ENCODE data around the gene EEA1.

Gene EEA1

GRCh38 chr12:92898755-92899154 lies 30.3 kb downstream of the EEA1 start:
- no peak for ATAC-seq (ENCODE audit: low read depth)
- Mint-ChIP-seq H3K27ac (peak overlapping the region; percentile 6), H3K4me3 (no peak overlapping the region)

GRCh38 chr12:92897844-92898243 lies 31.3 kb downstream of the EEA1 start:
- Mint-ChIP-seq H3K27ac (no peak overlapping the region), H3K9me3 (no peaks in the 10 kb centered on the region), H3K27me3 (no peaks in the 10 kb centered on the region), H3K4me1 (peaks cover 17% of the 10 kb centered on the region), H3K36me3 (peaks cover 12% of the 10 kb centered on the region), H3K4me3 (no peak overlapping the region)
- ATAC-seq (ENCODE audit: low read depth) (no peak), DNase-seq (ENCODE audit: low spot score in 2 of 2) (no peak)

More at GRCh38 chr12:92898755-92899154, 30.3 kb downstream of the EEA1 start:
- DNase-seq (ENCODE audit: low spot score in 2 of 2) = no peak
- Mint-ChIP-seq H3K4me1 (peaks cover 13% of the 10 kb centered on the region), H3K9me3 (no peaks in the 10 kb centered on the region), H3K36me3 (peaks cover 11% of the 10 kb centered on the region), H3K27me3 (no peaks in the 10 kb centered on the region)

- H3K4me1 Mint-ChIP-seq = peaks cover 5% of the 10 kb centered on the region
- H3K27ac Mint-ChIP-seq = peak overlapping the region; percentile 3
- ATAC-seq (ENCODE audit: low read depth) (no peak), DNase-seq (ENCODE audit: low spot score in 2 of 2) (no peak)
- no peaks in the 10 kb centered on the region for H3K27me3 Mint-ChIP-seq
- peaks cover 37% of the 10 kb centered on the region for H3K36me3 Mint-ChIP-seq
- H3K9me3 Mint-ChIP-seq = no peaks in the 10 kb centered on the region
- H3K4me3 Mint-ChIP-seq = no peak overlapping the region
Observed at GRCh38 chr12:92890601-92891106, 38.4 kb downstream of the EEA1 start.

GRCh38 chr12:92886131-92886530 lies 43.0 kb downstream of the EEA1 start:
- no peak overlapping the region for H3K4me3 Mint-ChIP-seq
- ATAC-seq (ENCODE audit: low read depth) (no peak), DNase-seq (ENCODE audit: low spot score in 2 of 2) (no peak)
- no peaks in the 10 kb centered on the region for H3K27me3 Mint-ChIP-seq
- H3K9me3 Mint-ChIP-seq = no peaks in the 10 kb centered on the region
- no peak overlapping the region for H3K27ac Mint-ChIP-seq
- H3K4me1 Mint-ChIP-seq = no peaks in the 10 kb centered on the region
- H3K36me3 Mint-ChIP-seq = peaks cover 46% of the 10 kb centered on the region

DNA sequence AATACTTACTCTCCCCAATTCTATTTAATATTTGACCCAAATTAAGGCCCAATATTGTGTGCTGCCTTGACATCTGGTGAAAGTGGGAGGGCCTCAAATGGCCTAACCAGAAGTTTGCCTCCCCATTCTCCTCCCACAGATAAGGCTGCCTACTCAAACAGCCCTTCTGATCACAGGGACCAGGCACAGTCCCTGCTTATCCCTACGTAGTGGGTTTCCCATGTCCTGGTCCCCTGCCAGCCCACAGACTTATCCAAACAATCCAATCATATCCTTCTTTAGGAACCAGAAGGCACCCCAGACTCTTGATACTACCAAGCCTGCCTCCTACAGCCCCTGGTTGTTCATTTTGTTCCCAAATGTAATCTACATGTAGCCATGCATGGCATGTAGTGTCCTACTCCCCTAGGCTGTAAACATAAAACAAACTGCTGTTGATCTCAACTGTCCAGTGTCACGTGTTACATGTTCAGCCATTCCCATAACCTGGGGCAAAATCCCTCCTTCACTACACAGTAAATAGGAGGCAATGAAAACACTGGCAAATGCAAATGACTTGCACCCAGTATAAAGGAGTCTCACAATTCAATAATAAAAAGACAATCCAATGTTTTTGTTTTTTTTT lies 49.3 kb downstream of the EEA1 start:
- ATAC-seq (ENCODE audit: low read depth) = no peak
- peaks cover 37% of the 10 kb centered on the region for H3K36me3 Mint-ChIP-seq
- H3K4me1 Mint-ChIP-seq = peaks cover 3% of the 10 kb centered on the region
- H3K27me3 Mint-ChIP-seq = no peaks in the 10 kb centered on the region
- no peaks in the 10 kb centered on the region for H3K9me3 Mint-ChIP-seq
- H3K4me3 Mint-ChIP-seq = no peak overlapping the region
- no peak for DNase-seq (ENCODE audit: low spot score in 2 of 2)
- peak overlapping the region; percentile 56 for H3K27ac Mint-ChIP-seq

GRCh38 chr12:92877904-92878303 lies 51.2 kb downstream of the EEA1 start:
- ATAC-seq (ENCODE audit: low read depth) (no peak), DNase-seq (ENCODE audit: low spot score in 2 of 2) (no peak)
- Mint-ChIP-seq H3K27me3 (no peaks in the 10 kb centered on the region), H3K4me3 (no peak overlapping the region), H3K36me3 (peaks cover 31% of the 10 kb centered on the region), H3K27ac (no peak overlapping the region), H3K4me1 (peaks cover 7% of the 10 kb centered on the region), H3K9me3 (no peaks in the 10 kb centered on the region)

- Mint-ChIP-seq H3K27me3 (no peaks in the 10 kb centered on the region), H3K36me3 (peaks cover 28% of the 10 kb centered on the region), H3K4me1 (peaks cover 7% of the 10 kb centered on the region), H3K9me3 (no peaks in the 10 kb centered on the region), H3K27ac (no peak overlapping the region), H3K4me3 (no peak overlapping the region)
- DNase-seq (ENCODE audit: low spot score in 2 of 2) (no peak), ATAC-seq (ENCODE audit: low read depth) (no peak)
Observed at GRCh38 chr12:92876496-92876895, 52.6 kb downstream of the EEA1 start.

DNA sequence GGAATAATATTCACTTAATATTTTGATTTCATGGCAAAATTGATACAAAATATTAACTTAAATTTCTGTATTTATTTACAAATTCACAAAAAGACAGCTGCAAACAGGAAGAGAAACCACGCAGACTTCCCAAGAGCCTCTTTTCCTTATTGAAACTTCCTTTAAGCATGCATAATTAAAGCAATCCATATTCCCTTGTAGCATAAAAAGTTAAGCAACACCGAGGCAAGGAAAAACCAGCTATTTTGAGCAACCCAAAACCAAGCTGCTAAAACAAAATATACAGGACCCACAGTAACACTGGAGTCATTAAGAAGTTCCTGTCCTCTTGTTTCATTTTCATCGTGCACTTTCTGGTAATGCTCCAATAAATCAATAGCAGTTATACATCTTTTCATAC lies 58.0 kb downstream of the EEA1 start:
- no peak overlapping the region for H3K27ac Mint-ChIP-seq

DNA sequence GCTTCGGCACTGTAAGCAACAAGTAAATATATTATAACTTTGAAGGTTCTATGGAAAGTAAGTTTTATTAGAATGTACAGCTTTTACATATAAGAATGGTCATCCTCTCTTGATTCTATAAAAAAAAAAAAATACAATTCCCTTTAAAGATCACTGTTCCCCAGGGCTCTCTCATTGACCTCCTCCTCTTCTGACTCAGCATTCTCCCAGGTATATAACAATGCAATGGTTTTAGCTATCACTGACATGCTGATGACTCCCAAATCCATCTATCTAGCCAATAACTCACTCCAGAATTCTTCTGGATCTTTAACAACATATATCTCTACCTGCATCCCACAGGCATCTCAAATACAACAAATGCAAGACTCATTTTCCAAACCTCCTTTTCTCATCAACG lies 62.7 kb downstream of the EEA1 start:
- Mint-ChIP-seq H3K4me3 (no peak overlapping the region), H3K36me3 (peaks cover 15% of the 10 kb centered on the region), H3K9me3 (no peaks in the 10 kb centered on the region), H3K4me1 (peaks cover 2% of the 10 kb centered on the region), H3K27ac (no peak overlapping the region), H3K27me3 (no peaks in the 10 kb centered on the region)
- ATAC-seq (ENCODE audit: low read depth) (no peak), DNase-seq (ENCODE audit: low spot score in 2 of 2) (no peak)

More for the DNA sequence above, 58.0 kb downstream of the EEA1 start:
- DNase-seq (ENCODE audit: low spot score in 2 of 2) (no peak), ATAC-seq (ENCODE audit: low read depth) (no peak)
- Mint-ChIP-seq H3K36me3 (peaks cover 7% of the 10 kb centered on the region), H3K9me3 (no peaks in the 10 kb centered on the region), H3K4me1 (peaks cover 9% of the 10 kb centered on the region), H3K4me3 (no peak overlapping the region), H3K27me3 (no peaks in the 10 kb centered on the region)

DNA sequence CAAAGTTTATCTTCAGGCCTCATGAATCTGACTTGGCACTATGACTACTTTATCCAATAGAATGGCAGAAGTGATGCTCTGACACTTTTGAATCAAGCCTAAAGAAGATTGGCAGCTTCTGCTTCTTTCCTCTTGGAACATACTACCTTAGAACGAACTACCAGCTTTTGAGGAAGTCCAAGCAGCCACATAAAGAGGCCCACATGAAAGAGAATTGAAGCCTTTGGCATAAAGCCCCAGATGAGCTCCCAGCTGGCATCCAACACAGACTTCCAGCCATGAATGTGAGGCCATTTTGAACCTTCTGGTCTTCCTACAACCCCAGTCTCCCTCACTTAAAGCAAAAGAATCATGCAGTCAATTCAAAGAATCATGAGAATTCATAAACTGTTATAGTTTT lies 65.8 kb downstream of the EEA1 start:
- Mint-ChIP-seq H3K27ac (no peak overlapping the region), H3K4me1 (no peaks in the 10 kb centered on the region), H3K36me3 (peaks cover 26% of the 10 kb centered on the region), H3K9me3 (no peaks in the 10 kb centered on the region), H3K4me3 (no peak overlapping the region), H3K27me3 (no peaks in the 10 kb centered on the region)
- ATAC-seq (ENCODE audit: low read depth) = no peak
- no peak for DNase-seq (ENCODE audit: low spot score in 2 of 2)

DNA sequence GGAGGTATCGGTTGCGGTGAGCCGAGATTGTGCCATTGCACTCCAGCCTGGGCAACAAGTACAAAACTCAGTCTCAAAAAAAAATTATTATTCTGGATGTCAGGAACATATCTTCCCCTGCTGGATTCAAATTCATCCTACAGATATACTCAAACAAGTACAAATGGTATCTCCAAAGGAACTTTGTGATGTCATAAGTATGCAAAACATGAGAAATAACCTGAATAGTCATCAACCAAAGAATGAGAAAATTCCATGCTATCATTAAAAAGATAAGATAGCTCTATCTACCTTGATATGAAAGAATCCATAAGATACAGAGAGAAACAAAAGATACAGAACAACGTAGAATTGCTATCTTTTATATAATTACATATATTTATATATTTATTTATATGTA lies 67.7 kb downstream of the EEA1 start:
- Mint-ChIP-seq H3K36me3 (peaks cover 32% of the 10 kb centered on the region), H3K4me3 (no peak overlapping the region), H3K27me3 (no peaks in the 10 kb centered on the region), H3K4me1 (no peaks in the 10 kb centered on the region), H3K9me3 (no peaks in the 10 kb centered on the region), H3K27ac (no peak overlapping the region)
- ATAC-seq (ENCODE audit: low read depth) (no peak), DNase-seq (ENCODE audit: low spot score in 2 of 2) (no peak)

GRCh38 chr12:92860521-92860920 lies 68.6 kb downstream of the EEA1 start:
- no peak for ATAC-seq (ENCODE audit: low read depth)
- Mint-ChIP-seq H3K4me3 (no peak overlapping the region), H3K27ac (no peak overlapping the region), H3K4me1 (no peaks in the 10 kb centered on the region), H3K27me3 (no peaks in the 10 kb centered on the region), H3K9me3 (no peaks in the 10 kb centered on the region), H3K36me3 (peaks cover 32% of the 10 kb centered on the region)
- DNase-seq (ENCODE audit: low spot score in 2 of 2) = no peak

GRCh38 chr12:92859650-92860386 lies 69.3 kb downstream of the EEA1 start:
- Mint-ChIP-seq H3K36me3 (peaks cover 31% of the 10 kb centered on the region), H3K4me3 (no peak overlapping the region), H3K4me1 (no peaks in the 10 kb centered on the region), H3K27me3 (no peaks in the 10 kb centered on the region), H3K9me3 (no peaks in the 10 kb centered on the region), H3K27ac (no peak overlapping the region)
- ATAC-seq (ENCODE audit: low read depth) (no peak), DNase-seq (ENCODE audit: low spot score in 2 of 2) (no peak)

DNA sequence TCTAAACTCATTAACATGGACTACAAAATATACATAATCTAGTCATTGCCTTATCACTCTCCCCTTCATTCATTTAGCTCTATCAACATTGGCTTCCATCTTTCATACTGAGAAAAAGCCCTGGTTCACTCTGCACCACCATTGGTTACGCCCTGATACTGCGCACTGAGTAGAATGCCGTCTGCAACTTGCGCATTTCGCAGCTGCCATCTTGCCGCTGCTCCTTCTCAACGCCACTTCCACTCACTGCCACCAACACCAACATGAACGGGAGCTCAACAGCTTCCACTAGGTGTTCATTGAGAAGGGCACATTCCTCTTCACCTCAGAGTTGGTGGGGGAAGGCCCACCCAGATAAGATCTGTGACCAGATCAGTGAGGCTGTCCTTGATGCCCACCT lies 71.3 kb downstream of the EEA1 start:
- Mint-ChIP-seq H3K9me3 (no peaks in the 10 kb centered on the region), H3K4me3 (no peak overlapping the region), H3K27me3 (no peaks in the 10 kb centered on the region), H3K36me3 (peaks cover 29% of the 10 kb centered on the region), H3K27ac (no peak overlapping the region), H3K4me1 (no peaks in the 10 kb centered on the region)
- no peak for DNase-seq (ENCODE audit: low spot score in 2 of 2)
- no peak for ATAC-seq (ENCODE audit: low read depth)

- Mint-ChIP-seq H3K4me3 (no peak overlapping the region), H3K4me1 (no peaks in the 10 kb centered on the region), H3K27me3 (no peaks in the 10 kb centered on the region), H3K36me3 (peaks cover 27% of the 10 kb centered on the region), H3K9me3 (no peaks in the 10 kb centered on the region), H3K27ac (peak overlapping the region; percentile 26)
- ATAC-seq (ENCODE audit: low read depth) (no peak), DNase-seq (ENCODE audit: low spot score in 2 of 2) (no peak)
Observed at GRCh38 chr12:92854344-92854743, 74.8 kb downstream of the EEA1 start.
